Liver (tissue), 9 donors: ENCODE data around the gene MXD4. TPM values are rescaled to one million over a fixed set of nuclear protein-coding genes. Genes with fewer than 3 reads are reported as not detected.

Experiments used
- DNase-seq: peaks from one replicate; pipeline ENCODE4 v3.0.0-alpha.2; 2017; ENCODE audit warnings: low spot score
- H3K27ac ChIP-seq, 2 donors: one replicate each; pipeline ENCODE4 v1.7.0; 2013; ENCODE audit warnings: inconsistent platforms in 2 of 2, low read length in 2 of 2, control low read depth in 1 of 2, low read depth in 1 of 2, mild to moderate bottlenecking in 1 of 2
- H3K27me3 ChIP-seq, 4 donors: one replicate each; pipeline versions ENCODE4 v1.6.1 to v1.7.0; 2013; ENCODE audit warnings: low read length in 3 of 4, inconsistent platforms in 1 of 4, mild to moderate bottlenecking in 1 of 4, moderate library complexity in 1 of 4; ENCODE audit not compliant: control insufficient read depth in 4 of 4, insufficient read depth in 4 of 4
- H3K36me3 ChIP-seq, 4 donors: one replicate each; pipeline versions ENCODE4 v1.6.1 to v1.7.0; 2013; ENCODE audit warnings: low read length in 3 of 4, mild to moderate bottlenecking in 3 of 4, low read depth in 1 of 4, moderate library complexity in 1 of 4; ENCODE audit not compliant: control insufficient read depth in 4 of 4, insufficient read depth in 3 of 4
- H3K4me1 ChIP-seq, 4 donors: one replicate each; pipeline versions ENCODE4 v1.6.1 to v1.7.0; 2013; ENCODE audit warnings: low read length in 3 of 4, mild to moderate bottlenecking in 3 of 4, moderate library complexity in 1 of 4; ENCODE audit not compliant: control insufficient read depth in 4 of 4, insufficient read depth in 4 of 4
- H3K4me3 ChIP-seq, 3 donors: one replicate each; pipeline versions ENCODE4 v1.6.1 to v1.7.0; 2013; ENCODE audit warnings: low read length in 3 of 3, control low read depth in 1 of 3, low read depth in 1 of 3, mild to moderate bottlenecking in 1 of 3
- H3K9ac ChIP-seq, 2 donors: one replicate each; pipeline ENCODE4 v1.7.0; 2013; ENCODE audit warnings: low read length in 2 of 2, mild to moderate bottlenecking in 2 of 2, moderate library complexity in 2 of 2, control low read depth in 1 of 2, low read depth in 1 of 2
- H3K9me3 ChIP-seq, 4 donors: one replicate each; pipeline versions ENCODE4 v1.6.1 to v1.7.0; 2013; ENCODE audit warnings: low read length in 3 of 4; ENCODE audit not compliant: control insufficient read depth in 4 of 4
- EGR1 ChIP-seq, 2 donors: IDR thresholded peaks; 2 replicates each; pipeline ENCODE4 v1.6.1; 2016 to 2018; ENCODE audit warnings: antibody characterized with exemption in 2 of 2, low read depth in 2 of 2
- FOXA1 ChIP-seq: IDR thresholded peaks from 2 replicates; pipeline ENCODE4 v1.6.1; 2016; ENCODE audit warnings: antibody characterized with exemption
- HNF4A ChIP-seq, 2 donors: conservative IDR thresholded peaks; 2 replicates each; pipeline ENCODE4 v1.6.1; 2016; ENCODE audit warnings: antibody characterized with exemption in 2 of 2, mild to moderate bottlenecking in 2 of 2
- HNF4G ChIP-seq: IDR thresholded peaks from 2 replicates; pipeline ENCODE4 v1.6.1; 2016; ENCODE audit warnings: antibody characterized with exemption
- JUND ChIP-seq, 2 donors: IDR thresholded peaks; 2 replicates each; pipeline ENCODE4 v1.6.1; 2016; ENCODE audit warnings: antibody characterized with exemption in 2 of 2
- NR2F2 ChIP-seq: IDR thresholded peaks from 2 replicates; pipeline ENCODE4 v1.6.1; 2016; ENCODE audit warnings: antibody characterized with exemption
- RAD21 ChIP-seq, 2 donors: IDR thresholded peaks; 2 replicates each; pipeline ENCODE4 v1.6.1; 2016; ENCODE audit warnings: antibody characterized with exemption in 2 of 2, mild to moderate bottlenecking in 2 of 2
- RXRA ChIP-seq, 2 donors: IDR thresholded peaks; 2 replicates each; pipeline ENCODE4 v1.6.1; 2017 to 2018; ENCODE audit warnings: antibody characterized with exemption in 2 of 2, mild to moderate bottlenecking in 1 of 2
- SP1 ChIP-seq: IDR thresholded peaks from 2 replicates; pipeline ENCODE4 v1.6.1; 2018; ENCODE audit warnings: antibody characterized with exemption, mild to moderate bottlenecking
- TAF1 ChIP-seq: conservative IDR thresholded peaks from 2 replicates; pipeline ENCODE4 v1.6.1; 2016; ENCODE audit warnings: antibody characterized with exemption, mild to moderate bottlenecking
- YY1 ChIP-seq: IDR thresholded peaks from 2 replicates; pipeline ENCODE4 v1.6.1; 2016; ENCODE audit warnings: antibody characterized with exemption, mild to moderate bottlenecking
- WGBS: extraction: QIAGEN DNeasy Blood & Tissue Kit; methylation state at CpG from one replicate; pipeline ENCODE4 v1.1.7; 2013; 5-methylcytosine and 5-hydroxymethylcytosine counted together
- polyA plus RNA-seq, 2 donors: library from polyadenylated mRNA; stranded (reverse) in 1 of 2; unstranded in 1 of 2; fragments of 200-250 nt in 1 of 2; fragments of >200 nt in 1 of 2; fragmentation: Nextera tagmentation in 1 of 2; extraction: Ambion mirVana in 1 of 2; gene quantifications; one replicate each; pipeline versions ENCODE4 v1.2.1 to v1.2.3, GENCODE V29; 2013 to 2015
- total RNA-seq, 2 donors: library from RNA; depleted of rRNA; stranded (reverse); fragments of >200 nt; gene quantifications; one replicate each; pipeline ENCODE4 v1.2.3, GENCODE V29; 2014
- TF ChIP-seq, protein P1 (sequence below): IDR thresholded peaks from 2 replicates; pipeline ENCODE4 v1.6.1; 2016; ENCODE audit warnings: antibody characterized with exemption
- TF ChIP-seq, protein P2 (sequence below): IDR thresholded peaks from 2 replicates; pipeline ENCODE4 v1.6.1; 2016; ENCODE audit warnings: antibody characterized with exemption, mild to moderate bottlenecking
- TF ChIP-seq, protein P3 (sequence below): IDR thresholded peaks from 2 replicates; pipeline ENCODE4 v1.6.1; 2016; ENCODE audit warnings: antibody characterized with exemption
- TF ChIP-seq, protein P4 (sequence below): IDR thresholded peaks from 2 replicates; pipeline ENCODE4 v1.6.1; 2016; ENCODE audit warnings: antibody characterized with exemption
- donor health status: healthy.
- donor health status: healthy.
- donor health status: healthy.
- donor health status: healthy.
- donor health status: healthy.

MXD4 gene
- total and polyA plus RNA-seq, 4 donors: 6.5 to 19.6 (median 15.9) TPM

DNA sequence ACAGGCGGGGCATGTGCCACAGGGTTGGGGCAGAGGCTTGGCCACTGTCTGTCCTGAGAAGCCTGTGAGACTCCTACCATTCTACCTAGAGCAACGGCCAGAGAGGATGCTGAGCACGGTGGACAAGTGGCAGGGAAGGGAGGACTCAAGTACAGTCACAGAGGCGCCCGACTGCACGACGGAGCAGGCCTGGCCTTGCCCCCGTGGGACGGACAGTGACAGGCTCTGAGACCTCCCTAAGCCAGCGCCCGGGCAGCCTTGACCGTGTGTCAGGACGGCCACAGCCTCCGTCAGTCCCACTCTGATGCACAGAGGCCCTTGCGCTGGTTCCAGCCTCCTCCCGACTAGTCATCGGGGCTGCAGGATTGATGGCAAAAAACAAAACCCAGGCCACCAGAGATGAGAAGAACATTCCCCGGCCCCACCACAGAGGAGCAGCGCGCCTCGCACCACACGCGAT lies 36.7 kb upstream of the MXD4 start:
- no peak overlapping the region for H3K27ac ChIP-seq
- H3K27me3 ChIP-seq: no peaks in the 10 kb centered on the region
- TF ChIP-seq YY1 (no peak), FOXA1 (no peak), RXRA (IDR thresholded peaks at IDR 0.05) (no peak), JUND (IDR thresholded peaks at IDR 0.05) (no peak), TAF1 (no peak), NR2F2 (no peak), HNF4G (no peak), RAD21 (IDR thresholded peaks at IDR 0.05) (no peak), SP1 (no peak), EGR1 (IDR thresholded peaks at IDR 0.05; ENCODE audit: low read depth in 2 of 2) (no peak), HNF4A (conservative IDR thresholded peaks at IDR 0.05) (no peak)
- TF ChIP-seq, protein P1, sequence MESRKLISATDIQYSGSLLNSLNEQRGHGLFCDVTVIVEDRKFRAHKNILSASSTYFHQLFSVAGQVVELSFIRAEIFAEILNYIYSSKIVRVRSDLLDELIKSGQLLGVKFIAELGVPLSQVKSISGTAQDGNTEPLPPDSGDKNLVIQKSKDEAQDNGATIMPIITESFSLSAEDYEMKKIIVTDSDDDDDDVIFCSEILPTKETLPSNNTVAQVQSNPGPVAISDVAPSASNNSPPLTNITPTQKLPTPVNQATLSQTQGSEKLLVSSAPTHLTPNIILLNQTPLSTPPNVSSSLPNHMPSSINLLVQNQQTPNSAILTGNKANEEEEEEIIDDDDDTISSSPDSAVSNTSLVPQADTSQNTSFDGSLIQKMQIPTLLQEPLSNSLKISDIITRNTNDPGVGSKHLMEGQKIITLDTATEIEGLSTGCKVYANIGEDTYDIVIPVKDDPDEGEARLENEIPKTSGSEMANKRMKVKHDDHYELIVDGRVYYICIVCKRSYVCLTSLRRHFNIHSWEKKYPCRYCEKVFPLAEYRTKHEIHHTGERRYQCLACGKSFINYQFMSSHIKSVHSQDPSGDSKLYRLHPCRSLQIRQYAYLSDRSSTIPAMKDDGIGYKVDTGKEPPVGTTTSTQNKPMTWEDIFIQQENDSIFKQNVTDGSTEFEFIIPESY: no peak
- TF ChIP-seq, protein P2, sequence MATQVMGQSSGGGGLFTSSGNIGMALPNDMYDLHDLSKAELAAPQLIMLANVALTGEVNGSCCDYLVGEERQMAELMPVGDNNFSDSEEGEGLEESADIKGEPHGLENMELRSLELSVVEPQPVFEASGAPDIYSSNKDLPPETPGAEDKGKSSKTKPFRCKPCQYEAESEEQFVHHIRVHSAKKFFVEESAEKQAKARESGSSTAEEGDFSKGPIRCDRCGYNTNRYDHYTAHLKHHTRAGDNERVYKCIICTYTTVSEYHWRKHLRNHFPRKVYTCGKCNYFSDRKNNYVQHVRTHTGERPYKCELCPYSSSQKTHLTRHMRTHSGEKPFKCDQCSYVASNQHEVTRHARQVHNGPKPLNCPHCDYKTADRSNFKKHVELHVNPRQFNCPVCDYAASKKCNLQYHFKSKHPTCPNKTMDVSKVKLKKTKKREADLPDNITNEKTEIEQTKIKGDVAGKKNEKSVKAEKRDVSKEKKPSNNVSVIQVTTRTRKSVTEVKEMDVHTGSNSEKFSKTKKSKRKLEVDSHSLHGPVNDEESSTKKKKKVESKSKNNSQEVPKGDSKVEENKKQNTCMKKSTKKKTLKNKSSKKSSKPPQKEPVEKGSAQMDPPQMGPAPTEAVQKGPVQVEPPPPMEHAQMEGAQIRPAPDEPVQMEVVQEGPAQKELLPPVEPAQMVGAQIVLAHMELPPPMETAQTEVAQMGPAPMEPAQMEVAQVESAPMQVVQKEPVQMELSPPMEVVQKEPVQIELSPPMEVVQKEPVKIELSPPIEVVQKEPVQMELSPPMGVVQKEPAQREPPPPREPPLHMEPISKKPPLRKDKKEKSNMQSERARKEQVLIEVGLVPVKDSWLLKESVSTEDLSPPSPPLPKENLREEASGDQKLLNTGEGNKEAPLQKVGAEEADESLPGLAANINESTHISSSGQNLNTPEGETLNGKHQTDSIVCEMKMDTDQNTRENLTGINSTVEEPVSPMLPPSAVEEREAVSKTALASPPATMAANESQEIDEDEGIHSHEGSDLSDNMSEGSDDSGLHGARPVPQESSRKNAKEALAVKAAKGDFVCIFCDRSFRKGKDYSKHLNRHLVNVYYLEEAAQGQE: no peak
- TF ChIP-seq, protein P3, sequence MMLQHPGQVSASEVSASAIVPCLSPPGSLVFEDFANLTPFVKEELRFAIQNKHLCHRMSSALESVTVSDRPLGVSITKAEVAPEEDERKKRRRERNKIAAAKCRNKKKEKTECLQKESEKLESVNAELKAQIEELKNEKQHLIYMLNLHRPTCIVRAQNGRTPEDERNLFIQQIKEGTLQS: no peak
- no peak overlapping the region for H3K9ac ChIP-seq
- no peak for DNase-seq
- H3K9me3 ChIP-seq: peaks cover 0 to 5% (median 1%) of the 10 kb centered on the region in 4 donors
- WGBS: 91% methylated on average over 23 of the region's 23 CpGs
- no peaks in the 10 kb centered on the region for H3K36me3 ChIP-seq
- H3K4me3 ChIP-seq: no peak overlapping the region
- H3K4me1 ChIP-seq: no peaks in the 10 kb centered on the region

DNA sequence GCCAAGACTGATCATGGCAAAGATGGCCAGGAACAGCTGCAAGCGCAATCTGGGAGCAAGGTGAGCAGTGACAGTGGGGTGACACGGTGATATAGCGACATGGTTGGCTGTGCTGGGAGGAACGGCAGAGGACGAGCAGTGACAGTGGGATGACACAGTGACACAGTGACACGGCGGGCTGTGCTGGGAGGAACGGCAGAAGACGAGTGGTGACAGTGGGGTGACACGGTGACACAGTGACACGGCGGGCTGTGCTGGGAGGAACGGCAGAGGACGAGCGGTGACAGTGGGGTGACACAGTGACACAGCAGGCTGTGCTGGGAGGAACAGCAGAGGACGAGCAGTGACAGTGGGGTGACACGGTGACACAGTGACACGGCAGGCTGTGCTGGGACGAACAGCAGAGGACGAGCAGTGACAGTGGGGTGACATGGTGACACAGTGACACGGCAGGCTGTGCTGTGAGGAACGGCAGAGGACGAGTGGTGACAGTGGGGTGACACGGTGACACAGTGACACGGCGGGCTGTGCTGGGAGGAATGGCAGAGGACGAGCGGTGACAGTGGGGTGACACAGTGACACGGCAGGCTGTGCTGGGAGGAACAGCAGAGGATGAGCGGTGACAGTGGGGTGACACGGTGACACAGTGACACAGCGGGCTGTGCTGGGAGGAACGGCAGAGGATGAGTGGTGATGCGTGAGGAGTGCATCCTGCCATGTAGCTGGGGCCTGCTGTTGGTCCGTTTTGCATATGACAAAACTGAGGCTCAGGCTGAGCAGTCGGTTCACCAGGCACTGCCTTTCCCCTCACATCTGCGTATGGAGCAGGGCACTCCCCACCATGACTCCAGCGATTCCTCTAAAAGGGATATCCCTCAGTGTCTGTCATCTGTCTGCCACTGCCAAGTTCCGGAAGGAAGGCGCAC lies 36.0 kb upstream of the MXD4 start:
- Histone ChIP-seq H3K4me1 (no peaks in the 10 kb centered on the region), H3K4me3 (no peak overlapping the region), H3K27me3 (no peaks in the 10 kb centered on the region), H3K9me3 (peaks cover 0 to 5% (median 1%) of the 10 kb centered on the region in 4 donors), H3K36me3 (no peaks in the 10 kb centered on the region), H3K9ac (no peak overlapping the region), H3K27ac (no peak overlapping the region)
- WGBS: 95% methylated on average over 40 of the region's 40 CpGs
- DNase-seq: no peak
- TF ChIP-seq TAF1: no peak
- TF ChIP-seq, protein P4, sequence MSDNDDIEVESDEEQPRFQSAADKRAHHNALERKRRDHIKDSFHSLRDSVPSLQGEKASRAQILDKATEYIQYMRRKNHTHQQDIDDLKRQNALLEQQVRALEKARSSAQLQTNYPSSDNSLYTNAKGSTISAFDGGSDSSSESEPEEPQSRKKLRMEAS: no peak
- no peak for TF ChIP-seq EGR1 (IDR thresholded peaks at IDR 0.05; ENCODE audit: low read depth in 2 of 2)
